Smooth muscle cell of the umbilical artery (primary cell): ENCODE data around the gene TRIM61. TPM values are rescaled to one million over a fixed set of nuclear protein-coding genes. Genes with fewer than 3 reads are reported as not detected.

Source experiments
- total RNA-seq: library from RNA; depleted of rRNA; stranded (reverse); fragments of >200 nt; gene quantifications from 2 replicates; pipeline ENCODE4 v1.2.3, GENCODE V29; 2014

Gene TRIM61
- 3.0 and 6.8 TPM in 2 replicates for total RNA-seq

GRCh38 chr4:164977243-164978164, at the start of gene TRIM61:
TRIM61 (minus strand) TSS chr4:164977657; CDS start chr4:164970002, 7,655 bp downstream.

Other genes starting within 250 kb of the TRIM61 start
- gene SMIM31, start 223.5 kb downstream of the TRIM61 start, total RNA-seq: not detected in 2 replicates
- gene APELA, start 100.5 kb downstream of the TRIM61 start, total RNA-seq: not detected in 2 replicates
- not detected in 2 replicates for gene TRIM60, start 54.3 kb upstream of the TRIM61 start, total RNA-seq
- gene TRIM75, start 76.2 kb upstream of the TRIM61 start, total RNA-seq: not detected in 2 replicates
- gene TMEM192, start 135.2 kb upstream of the TRIM61 start, total RNA-seq: 4.8 and 9.1 TPM in 2 replicates
- gene KLHL2, start 229.9 kb upstream of the TRIM61 start, total RNA-seq: 18.1 and 24.3 TPM in 2 replicates